H1 (cell line): Measurements from ENCODE around the gene PSME2. TPM values are rescaled to one million over a fixed set of nuclear protein-coding genes. Genes with fewer than 3 reads are reported as not detected.

Experiments
- BACH1 ChIP-seq: IDR thresholded peaks from 2 replicates; pipeline ENCODE4 v1.6.1; 2012; ENCODE audit warnings: low read length, improper control_type of control experiment
- POLR2A ChIP-seq, 2 experiments: IDR thresholded peaks; 1 replicate in 1 of 2; 2 replicates in 1 of 2; pipeline ENCODE4 v1.6.1; 2011; ENCODE audit warnings: low read depth in 2 of 2, low read length in 2 of 2, mild to moderate bottlenecking in 2 of 2; ENCODE audit errors: control extremely low read depth in 1 of 2
- POLR2AphosphoS5 ChIP-seq: IDR thresholded peaks from 2 replicates; pipeline ENCODE4 v1.6.1; 2011; ENCODE audit warnings: low read depth, low read length
- TAF1 ChIP-seq: IDR thresholded peaks from 2 replicates; pipeline ENCODE4 v1.6.1; 2011; ENCODE audit warnings: mild to moderate bottlenecking, low read depth, low read length
- polyA plus RNA-seq, 7 experiments: library from polyadenylated mRNA; depleted of rRNA in 3 of 7; stranded (reverse) in 5 of 7; unstranded in 2 of 7; fragments of >200 nt in 5 of 7; fragments of 200-250 nt in 2 of 7; gene quantifications; 1 replicate in 5 of 7; 2 replicates in 1 of 7; 4 replicates in 1 of 7; pipeline versions ENCODE4 v1.2.1 to v1.2.3, GENCODE V29; 2011 to 2013; ENCODE audit warnings: missing spikeins in 2 of 7, mixed read lengths in 2 of 7
- total RNA-seq: library from RNA; stranded (reverse); fragmentation: NEBNext Ultra II Directional; extraction: Animal tissue kit (Norgen Biotek cat#: 25700); gene quantifications from 2 replicates; pipeline ENCODE4 v1.2.1, GENCODE V29; 2021

PSME2 gene
- total and polyA plus RNA-seq, 2 of the 8 experiments (the other 6 are each of a cell fraction or from before 2014, with no cell fraction given): 71.8 to 111 TPM

GRCh38 chr14:24135834-24136683 lies 10.4 kb downstream of the PSME2 start, which contains the start of gene PSME1 (continued):
- TF ChIP-seq POLR2AphosphoS5 (peak; percentile 34; the same call in 1 of the 2 replicates), TAF1 (0 out of 2 replicates have a peak, but pooled peaks have one; percentile 12), POLR2A (IDR thresholded peaks at IDR 0.05; ENCODE audit: control extremely low read depth in 1 of 2, low read depth in 2 of 2, low read length in 2 of 2) (peak; percentile 37 to 38; a peak in 1 of 3 replicates), BACH1 (peak; percentile 15)
